Testis (tissue), 2 donors: Measurements from ENCODE around the gene PHOSPHO1.
A peak's percentile ranks its signal among the peaks of the same experiment; 100 is the strongest.

Experiments
- CTCF ChIP-seq, 3 experiments: fragments of 450-650 bp in 2 of 3; fragments of 200-600 bp in 1 of 3; sonication (generic) in 1 of 3; IDR thresholded peaks; one replicate each; pipeline ENCODE4 v1.5.1; 2016 to 2019; ENCODE audit warnings: antibody characterized with exemption in 3 of 3, mild to moderate bottlenecking in 2 of 3, moderate library complexity in 1 of 3
- POLR2A ChIP-seq: fragments of 450-650 bp; IDR thresholded peaks from one replicate; pipeline ENCODE4 v1.6.1; 2017; ENCODE audit warnings: antibody characterized with exemption, mild to moderate bottlenecking, moderate library complexity

GRCh38 chr17:49223517-49224197, 6.9 kb downstream of the PHOSPHO1 start:
- TF ChIP-seq CTCF (IDR thresholded peaks at IDR 0.05) (peak; percentile 69 to 81 (median 75)), POLR2A (no peak)
